Endothelial cell of umbilical vein (primary cell): ENCODE results near the gene TMEM19. TPM values are rescaled to one million over a fixed set of nuclear protein-coding genes. Genes with fewer than 3 reads are reported as not detected.

ENCODE experiments used
- BruUV-seq: library from RNA; stranded (reverse); fragments of 400-500 nt; replicated peaks from 2 replicates; lab custom pipeline; 2021; lab: Mats Ljungman, UMichigan
- CTCF ChIA-PET: fragments of 300-600, 350-600 bp; sonication (Branson Sonifier 250); formaldehyde crosslinking; loops from one replicate; lab custom pipeline; 2021; ENCODE audit warnings: antibody characterized with exemption, inconsistent platforms; lab: Charles Lee
- POLR2A ChIA-PET: fragments of 300-600, 350-600 bp; sonication (Branson Sonifier 250); formaldehyde crosslinking; loops from one replicate; lab custom pipeline; 2021; ENCODE audit warnings: antibody characterized with exemption, inconsistent platforms; lab: Charles Lee
- DNase-seq: peaks from one replicate; pipeline ENCODE4 v3.0.0-alpha.2; 2011; ENCODE audit warnings: low read depth, low spot score
- FAIRE-seq: peaks from 2 replicates; lab custom pipeline; 2011; peaks lifted over from hg19 to GRCh38; lab: Jason Lieb, UNC
- H2AFZ ChIP-seq: 2 replicates; pipeline ENCODE4 v1.6.0; 2012; ENCODE audit warnings: low read depth, low read length, control low read depth, inconsistent platforms
- H3K27ac ChIP-seq: 2 replicates; pipeline ENCODE4 v1.5.1; 2011; ENCODE audit warnings: low read depth, mild to moderate bottlenecking, control low read depth, low read length, moderate library complexity; ENCODE audit not compliant: insufficient read depth
- H3K27me3 ChIP-seq, 2 experiments: 2 replicates each; pipeline versions ENCODE4 v1.6.0 to v1.6.1; 2011; ENCODE audit warnings: low read length in 2 of 2, mixed read lengths in 1 of 2; ENCODE audit not compliant: control insufficient read depth in 2 of 2, insufficient read depth in 2 of 2
- H3K36me3 ChIP-seq, 2 experiments: 2 replicates in 1 of 2; 3 replicates in 1 of 2; pipeline ENCODE4 v1.5.1; 2011; ENCODE audit warnings: low read length in 2 of 2, mild to moderate bottlenecking in 1 of 2, moderate library complexity in 1 of 2; ENCODE audit not compliant: control insufficient read depth in 2 of 2, insufficient read depth in 2 of 2; ENCODE audit errors: extremely low read depth in 1 of 2
- H3K4me1 ChIP-seq: 3 replicates; pipeline ENCODE4 v1.5.1; 2011; ENCODE audit warnings: mild to moderate bottlenecking, low read length; ENCODE audit not compliant: control insufficient read depth, insufficient read depth; ENCODE audit errors: extremely low read depth
- H3K4me2 ChIP-seq: 2 replicates; pipeline ENCODE4 v1.6.1; 2011; ENCODE audit warnings: low read length, control low read depth, mixed read lengths; ENCODE audit not compliant: insufficient read depth
- H3K4me3 ChIP-seq, 3 experiments: fragments of 200-600 bp in 1 of 3; sonication (generic), shearing (Covaris generic) in 1 of 3; replicated peaks in 1 of 3; 2 replicates each; pipeline ENCODE4 v1.5.1; 2011 to 2016; ENCODE audit warnings: control low read depth in 3 of 3, low read length in 3 of 3, mild to moderate bottlenecking in 2 of 3, inconsistent platforms in 1 of 3, low read depth in 1 of 3, moderate library complexity in 1 of 3; ENCODE audit not compliant: insufficient read depth in 1 of 3
- H3K79me2 ChIP-seq: 2 replicates; pipeline ENCODE4 v1.6.0; 2012; ENCODE audit warnings: low read length, inconsistent platforms; ENCODE audit not compliant: control insufficient read depth, insufficient read depth
- H3K9ac ChIP-seq: replicated peaks from 2 replicates; pipeline ENCODE3; 2011; ENCODE audit warnings: low read length, control low read depth; ENCODE audit not compliant: insufficient read depth; ENCODE audit errors: extremely low read depth
- H3K9me1 ChIP-seq: replicated peaks from 3 replicates; pipeline ENCODE4 v1.6.0; 2011; ENCODE audit warnings: mild to moderate bottlenecking, low read length; ENCODE audit not compliant: control insufficient read depth, insufficient read depth; ENCODE audit errors: extremely low read depth
- H3K9me3 ChIP-seq: replicated peaks from 2 replicates; pipeline ENCODE4 v1.5.1; 2012; ENCODE audit warnings: low read length, inconsistent platforms; ENCODE audit not compliant: control insufficient read depth, insufficient read depth
- H4K20me1 ChIP-seq: replicated peaks from 2 replicates; pipeline ENCODE3; 2011; ENCODE audit warnings: mild to moderate bottlenecking, low read length; ENCODE audit not compliant: control insufficient read depth, insufficient read depth; ENCODE audit errors: extremely low read depth
- CTCF ChIP-seq, 2 donors: IDR thresholded peaks; 1 replicate in 1 of 2; 2 replicates in 1 of 2; pipeline ENCODE4 v1.5.1; 2011; ENCODE audit warnings: low read length in 2 of 2, mild to moderate bottlenecking in 2 of 2, moderate library complexity in 2 of 2, control low read depth in 1 of 2, inconsistent platforms in 1 of 2, low read depth in 1 of 2; ENCODE audit not compliant: insufficient read depth in 1 of 2; ENCODE audit errors: extremely low read depth in 1 of 2
- EZH2 ChIP-seq: IDR thresholded peaks from 2 replicates; pipeline ENCODE4 v1.6.1; 2012; ENCODE audit warnings: borderline replicate concordance, low read depth, mild to moderate bottlenecking, moderate library complexity, low read length, inconsistent platforms; ENCODE audit not compliant: severe bottlenecking
- FOS ChIP-seq: IDR thresholded peaks from 2 replicates; pipeline ENCODE4 v1.6.1; 2011; ENCODE audit warnings: mild to moderate bottlenecking, low read length, moderate library complexity, borderline replicate concordance; ENCODE audit not compliant: insufficient read depth
- GATA2 ChIP-seq: IDR thresholded peaks from 2 replicates; pipeline ENCODE4 v1.7.0; 2011; ENCODE audit warnings: low read depth, mild to moderate bottlenecking, moderate library complexity, mixed read lengths, low read length; ENCODE audit not compliant: insufficient read length, insufficient read depth
- JUN ChIP-seq: IDR thresholded peaks from 2 replicates; pipeline ENCODE4 v1.6.1; 2011; ENCODE audit warnings: borderline replicate concordance, low read depth; ENCODE audit not compliant: insufficient read length, insufficient read depth
- MAX ChIP-seq: IDR thresholded peaks from 2 replicates; pipeline ENCODE4 v1.6.1; 2011; ENCODE audit not compliant: insufficient read depth, insufficient read length
- MYC ChIP-seq: IDR thresholded peaks from one replicate; pipeline ENCODE4 v1.6.1; 2011; ENCODE audit warnings: mild to moderate bottlenecking, low read depth, low read length
- POLR2A ChIP-seq: IDR thresholded peaks from 2 replicates; pipeline ENCODE4 v1.6.1; 2012; ENCODE audit warnings: low read depth, mild to moderate bottlenecking, control low read depth, low read length
- POLR2AphosphoS5 ChIP-seq: IDR thresholded peaks from 2 replicates; pipeline ENCODE4 v1.6.1; 2012; ENCODE audit warnings: low read depth, mild to moderate bottlenecking, control low read depth, low read length, moderate library complexity; ENCODE audit not compliant: insufficient read depth
- dilution Hi-C: fragments of 300-500 bp; cut with MboI; formaldehyde crosslinking; loops from one replicate; pipeline ENCODE4 v1.15.0; 2019; ENCODE audit warnings: low sequenced_read_pairs; ENCODE audit not compliant: extremely low pct_ligation_motif_present
- intact Hi-C: fragments of 100-400 bp; cut with micrococcal nuclease; formaldehyde crosslinking; loops from one replicate; pipeline ENCODE4 v1.10.0; 2022
- polyA plus RNA-seq, 4 experiments: library from polyadenylated mRNA; depleted of rRNA in 3 of 4; stranded (reverse) in 3 of 4; unstranded in 1 of 4; fragments of >200 nt; gene quantifications; 2 replicates each; pipeline versions ENCODE4 v1.2.1 to v1.2.3, GENCODE V29; 2011 to 2012; ENCODE audit warnings: missing spikeins in 1 of 4
- total RNA-seq: library from RNA; stranded (reverse); gene quantifications from 2 replicates; pipeline ENCODE4 v1.2.3, GENCODE V29; 2021

TMEM19 gene
- total and polyA plus RNA-seq, 2 donors (not counting 3 experiments of a cell fraction or from before 2014, with no cell fraction given): 20.4 to 23.8 TPM

DNA sequence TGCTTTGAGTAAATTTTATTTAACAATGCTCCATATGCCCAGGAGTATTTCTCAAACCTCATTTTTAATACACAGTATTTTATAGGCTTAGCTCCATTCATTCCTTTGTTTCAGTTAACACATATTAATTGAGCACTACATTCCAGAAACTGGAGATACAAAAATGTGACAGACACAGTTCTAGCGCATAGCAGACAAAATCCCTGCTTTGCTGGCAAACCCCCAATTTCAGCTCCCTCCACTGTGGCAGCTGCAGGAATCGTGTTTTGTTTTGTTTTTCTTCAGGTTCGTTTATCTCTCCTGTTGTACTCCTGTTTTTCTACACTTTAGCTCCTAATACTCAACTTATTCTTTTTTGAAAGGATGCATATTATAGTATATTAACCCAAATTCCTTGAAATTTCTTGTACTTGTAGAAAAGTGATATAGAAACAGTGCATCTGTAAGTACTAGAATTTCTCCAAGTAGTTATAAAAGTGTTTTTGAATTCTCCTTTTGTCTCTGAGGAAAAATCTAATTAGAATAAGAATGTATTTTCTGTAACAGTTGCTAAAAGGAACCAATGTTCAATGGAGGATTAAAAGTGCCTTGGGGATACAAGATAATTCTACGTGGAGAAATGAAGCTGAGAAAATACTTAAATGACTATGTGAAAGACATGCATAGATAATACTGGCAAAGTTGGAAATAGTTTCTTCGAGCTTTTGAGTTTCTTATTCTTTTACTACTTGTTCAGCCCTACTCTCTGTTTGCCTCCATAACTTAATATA lies 62.4 kb downstream of the TMEM19 start:
- H3K9me3 ChIP-seq: no peaks in the 10 kb centered on the region
- POLR2A ChIA-PET: no interaction called here
- FAIRE-seq: no peak
- H4K20me1 ChIP-seq: no peaks in the 10 kb centered on the region
- no peak overlapping the region for H3K4me3 ChIP-seq
- TF ChIP-seq MYC (no peak), GATA2 (no peak), FOS (no peak), POLR2AphosphoS5 (no peak), MAX (no peak), JUN (no peak), CTCF (IDR thresholded peaks at IDR 0.05; ENCODE audit: extremely low read depth in 1 of 2, insufficient read depth in 1 of 2, low read depth in 1 of 2, low read length in 2 of 2) (no peak), POLR2A (no peak), EZH2 (no peak)
- peaks cover 15 to 46% of the 10 kb centered on the region in 2 experiments for H3K27me3 ChIP-seq
- no peak overlapping the region for H2AFZ ChIP-seq
- dilution Hi-C loops (no loop called here), intact Hi-C loops (no loop called here)
- no peaks in the 10 kb centered on the region for H3K9me1 ChIP-seq
- no peaks in the 10 kb centered on the region for H3K79me2 ChIP-seq
- no peak overlapping the region for H3K4me2 ChIP-seq
- no peak for DNase-seq
- H3K36me3 ChIP-seq: no peaks in the 10 kb centered on the region
- H3K4me1 ChIP-seq: no peaks in the 10 kb centered on the region
- H3K27ac ChIP-seq: no peak overlapping the region
- CTCF ChIA-PET: interaction anchor here (0.9 to 6.8 kb wide), 24 partner anchors 12 to 1015 kb away, joined by 3 to 189 read pairs (median 10); partner anchors contain the start of genes THAP2, TMEM19 and ZFC3H1
- no TSS peak for BruUV-seq
- H3K9ac ChIP-seq: no peak overlapping the region
